IPS-NIHi7 (cell line): Measurements from ENCODE around the gene NELL1.
"Not testable (repeated sequence)": the region's sequence is repeated elsewhere in the genome, so short reads cannot be mapped to it uniquely, and the experiment has no call there.

ENCODE experiments used
- DNase-seq: peaks from one replicate; pipeline ENCODE4 v3.0.0; 2012; ENCODE audit warnings: mixed read lengths; ENCODE audit errors: extremely low spot score

The NELL1 gene

GRCh38 chr11:21109341-21109740, 440.0 kb downstream of the NELL1 start:
- no peak for DNase-seq

GRCh38 chr11:21110415-21110814, 441.0 kb downstream of the NELL1 start:
- no peak for DNase-seq

GRCh38 chr11:21113876-21114275, 444.5 kb downstream of the NELL1 start:
- DNase-seq, result no peak

- DNase-seq, result no peak
Observed at GRCh38 chr11:21116009-21116408, 446.6 kb downstream of the NELL1 start.

- no peak for DNase-seq
Observed at GRCh38 chr11:21119411-21119810, 450.0 kb downstream of the NELL1 start.

GRCh38 chr11:21121991-21122390, 452.6 kb downstream of the NELL1 start:
- no peak for DNase-seq

GRCh38 chr11:21122523-21122922, 453.1 kb downstream of the NELL1 start:
- DNase-seq, result no peak

- DNase-seq, result no peak
Observed at GRCh38 chr11:21132146-21132720, 462.8 kb downstream of the NELL1 start.

GRCh38 chr11:21133244-21133643, 463.9 kb downstream of the NELL1 start:
- DNase-seq, result no peak

- no peak for DNase-seq
Observed at GRCh38 chr11:21133722-21134121, 464.3 kb downstream of the NELL1 start.

GRCh38 chr11:21137803-21138202, 468.4 kb downstream of the NELL1 start:
- DNase-seq, result no peak

GRCh38 chr11:21141557-21141956, 472.2 kb downstream of the NELL1 start:
- not testable (repeated sequence) for DNase-seq

GRCh38 chr11:21142007-21142406, 472.6 kb downstream of the NELL1 start:
- DNase-seq, result peak; percentile 52

GRCh38 chr11:21144531-21144930, 475.1 kb downstream of the NELL1 start:
- DNase-seq, result peak; percentile 12

GRCh38 chr11:21148376-21148775, 479.0 kb downstream of the NELL1 start:
- DNase-seq, result no peak

GRCh38 chr11:21160140-21160539, 490.8 kb downstream of the NELL1 start:
- no peak for DNase-seq

GRCh38 chr11:21169639-21170038, 500.3 kb downstream of the NELL1 start:
- no peak for DNase-seq

GRCh38 chr11:21173476-21173875, 504.1 kb downstream of the NELL1 start:
- no peak for DNase-seq

GRCh38 chr11:21174781-21175180, 505.4 kb downstream of the NELL1 start:
- no peak for DNase-seq

- no peak for DNase-seq
Observed at GRCh38 chr11:21177379-21177778, 508.0 kb downstream of the NELL1 start.

- DNase-seq, result no peak
Observed at GRCh38 chr11:21179770-21180169, 510.4 kb downstream of the NELL1 start.

- DNase-seq, result no peak
Observed at GRCh38 chr11:21180182-21180581, 510.8 kb downstream of the NELL1 start.

- DNase-seq, result no peak
Observed at GRCh38 chr11:21185959-21186358, 516.6 kb downstream of the NELL1 start.

- DNase-seq, result no peak
Observed at GRCh38 chr11:21190181-21190580, 520.8 kb downstream of the NELL1 start.
